Sciatic nerve (tissue), 2 donors: ENCODE results near the gene SLC16A2. TPM values are rescaled to one million over a fixed set of nuclear protein-coding genes. Genes with fewer than 3 reads are reported as not detected.

Experiments
- ATAC-seq: fragments of 200-7000 bp; cut with Tn5 transposase; one replicate; pipeline ENCODE4 v1.9.1; 2020; ENCODE audit warnings: mild to moderate bottlenecking, moderate library complexity
- DNase-seq: peaks from one replicate; pipeline ENCODE4 v3.0.0-alpha.2; 2020; ENCODE audit warnings: low spot score
- intact Hi-C: fragments of 100-400 bp; cut with DNase I; formaldehyde crosslinking; loops from one replicate; pipeline ENCODE4 v1.14.2; 2022
- total RNA-seq: library from RNA; stranded (reverse); fragmentation: NEBNext Ultra II Directional; extraction: Animal tissue kit (Norgen Biotek cat#: 25700); gene quantifications from one replicate; pipeline ENCODE4 v1.2.1, GENCODE V29; 2021
- donor health status: DM: no; HTN: no; CAD: no.
- donor health status: DM: no; HTN: no; CAD: no.

Gene SLC16A2
- 18.2 TPM for total RNA-seq

DNA sequence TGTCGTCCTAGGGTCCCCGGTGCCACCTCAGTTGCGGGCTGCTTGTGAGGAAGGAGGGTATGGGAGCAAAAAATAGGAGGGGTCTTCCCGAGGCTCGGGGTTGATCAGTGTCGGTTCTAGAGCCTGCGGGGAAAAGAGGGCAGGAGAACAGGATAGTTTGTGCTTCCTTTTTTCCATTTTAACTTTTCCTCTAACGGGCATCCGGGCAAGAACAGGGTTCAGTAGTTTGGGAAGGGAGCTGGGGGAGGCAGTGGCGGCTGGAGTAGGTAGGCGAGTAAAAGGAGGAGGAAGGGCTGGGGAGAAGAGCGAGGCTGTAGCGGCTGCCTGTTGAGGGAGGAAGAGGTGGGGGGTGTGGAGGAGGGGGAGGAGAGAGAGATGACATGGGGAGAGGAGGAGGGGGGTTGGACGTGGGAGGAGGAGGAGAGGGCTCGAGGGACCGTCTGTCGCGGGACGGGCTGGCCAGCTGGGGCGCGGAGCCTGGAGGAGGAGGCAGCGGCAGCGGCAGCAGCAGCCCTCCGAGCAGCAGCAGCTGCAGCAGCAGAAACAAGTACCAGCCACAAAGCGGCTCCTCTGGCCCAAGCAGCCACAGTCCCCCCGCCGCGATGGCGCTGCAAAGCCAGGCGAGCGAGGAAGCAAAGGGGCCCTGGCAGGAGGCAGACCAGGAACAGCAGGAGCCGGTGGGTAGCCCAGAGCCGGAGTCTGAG lies at the start of gene SLC16A2:
Gene SLC16A2, plus strand, starts transcription at position 458 of the 704 bp plus-strand sequence. Its CDS starts 145 bp downstream, at position 603.
- ATAC-seq (peak; percentile 83), DNase-seq (peak; percentile 76)
- intact Hi-C loops = no loop called here

DNA sequence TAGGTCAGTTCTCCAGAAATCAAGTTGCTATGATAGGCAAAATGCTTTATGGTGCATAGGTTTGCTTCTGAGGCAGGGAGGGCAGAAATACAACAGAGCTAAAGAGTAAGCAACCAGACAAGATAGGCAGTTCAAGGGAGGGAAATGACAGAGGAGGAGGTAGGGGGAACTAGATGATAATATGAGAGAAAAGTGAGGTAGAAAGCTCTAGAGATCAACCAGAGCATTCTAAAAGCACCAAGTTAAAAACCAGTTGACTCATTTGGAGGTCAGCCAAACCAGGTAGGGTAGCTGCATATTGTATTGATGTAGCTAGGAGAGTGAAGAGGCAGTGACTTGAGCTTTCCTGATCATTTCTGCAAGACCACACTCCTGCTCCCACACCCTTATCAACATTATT lies 49.0 kb upstream of the SLC16A2 start:
- intact Hi-C loops = no loop called here
- ATAC-seq (no peak), DNase-seq (no peak)

DNA sequence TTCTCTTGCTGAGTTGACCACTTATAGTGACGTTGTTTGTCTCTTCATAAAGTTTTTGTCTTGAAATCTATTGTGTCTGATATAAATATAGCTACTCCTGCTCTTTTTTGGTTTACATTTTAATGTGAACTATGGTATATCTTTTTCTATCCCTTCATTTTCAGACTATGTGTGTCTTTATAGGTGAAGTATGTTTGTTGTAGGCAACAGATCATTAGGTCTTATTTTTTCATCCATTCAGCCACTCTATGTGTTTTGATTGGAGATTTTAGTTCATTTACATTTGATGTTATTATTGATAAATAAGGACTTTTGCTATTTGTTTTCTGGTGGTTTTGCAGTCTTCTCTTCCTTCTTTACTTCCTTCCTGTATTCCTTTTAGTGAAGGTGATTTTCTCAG lies 44.0 kb upstream of the SLC16A2 start:
- no peak for DNase-seq
- intact Hi-C loops = no loop called here
- ATAC-seq = no peak

DNA sequence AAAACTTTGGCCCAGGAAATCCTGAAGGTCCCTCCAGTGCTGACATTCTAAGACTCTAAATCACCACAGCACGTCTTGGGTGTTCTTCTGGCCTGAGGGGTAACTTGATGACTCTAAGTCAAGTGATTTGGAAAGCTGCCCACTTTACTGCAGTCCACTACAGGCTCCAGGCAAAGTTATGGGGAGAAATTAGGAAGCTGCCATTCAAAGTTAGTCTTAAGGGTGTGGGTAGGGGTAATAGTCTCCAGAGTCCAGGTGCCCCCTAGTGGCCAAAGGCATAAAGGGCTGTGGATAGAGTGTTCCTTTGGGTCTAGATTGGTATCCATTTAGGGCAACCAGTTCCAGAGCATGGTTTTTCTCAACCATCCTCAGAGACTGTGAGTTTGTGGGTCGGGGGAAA lies 38.7 kb upstream of the SLC16A2 start:
- intact Hi-C loops = no loop called here
- ATAC-seq (peak; percentile 92), DNase-seq (peak; percentile 77)

DNA sequence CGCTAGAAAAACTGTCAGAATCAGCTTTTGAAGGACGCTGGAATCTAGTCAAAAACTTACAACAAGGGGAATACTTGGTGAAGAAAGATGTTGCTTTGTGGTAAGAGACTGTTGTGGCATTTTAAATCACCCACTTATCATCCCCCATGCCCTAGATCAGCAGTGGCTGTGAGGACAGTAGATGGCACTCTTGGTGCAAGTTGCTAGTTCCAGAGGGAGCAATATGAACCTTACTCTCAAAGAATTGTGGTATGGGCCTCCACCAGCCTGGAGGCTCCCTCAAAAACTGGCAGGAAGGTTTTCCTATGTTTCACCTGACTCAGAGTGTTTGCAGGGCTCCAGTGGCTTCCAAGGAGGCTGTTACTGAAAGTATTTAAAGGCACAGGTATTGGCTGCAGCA lies 37.7 kb upstream of the SLC16A2 start:
- intact Hi-C loops = no loop called here
- ATAC-seq (peak; percentile 85), DNase-seq (no peak)

DNA sequence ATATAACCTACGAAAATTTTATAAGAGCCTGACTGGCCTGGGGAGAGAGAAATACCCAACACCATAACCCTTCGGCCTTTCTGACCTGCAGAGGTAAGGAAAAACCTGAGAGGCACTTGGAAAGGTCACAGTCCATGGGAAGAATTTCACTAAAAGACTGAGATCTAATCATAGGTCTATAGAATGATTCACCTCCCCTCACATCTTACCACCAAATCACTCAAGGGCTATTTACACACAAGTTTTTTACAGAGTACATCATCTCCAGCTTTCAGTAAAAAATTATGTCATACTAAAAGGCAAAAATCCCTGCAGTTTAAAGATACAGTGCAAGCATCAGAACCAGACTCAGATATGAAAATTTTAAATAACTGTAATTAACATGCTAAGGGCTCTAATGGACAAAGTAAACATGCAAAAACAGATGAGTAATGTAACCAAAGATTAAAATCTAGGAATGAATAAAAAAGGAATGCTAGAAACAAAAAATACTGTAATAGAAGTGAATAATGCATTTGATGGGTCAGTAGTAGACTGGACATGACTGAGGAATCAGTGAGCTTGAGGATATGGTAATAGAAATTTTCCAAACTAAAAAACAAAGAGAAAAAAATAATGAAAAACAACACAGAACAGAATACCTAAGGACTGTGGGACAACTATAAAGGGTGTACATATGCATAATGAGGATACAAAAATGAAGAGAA lies 32.1 kb upstream of the SLC16A2 start:
- DNase-seq (no peak), ATAC-seq (no peak)
- intact Hi-C loops = no loop called here

DNA sequence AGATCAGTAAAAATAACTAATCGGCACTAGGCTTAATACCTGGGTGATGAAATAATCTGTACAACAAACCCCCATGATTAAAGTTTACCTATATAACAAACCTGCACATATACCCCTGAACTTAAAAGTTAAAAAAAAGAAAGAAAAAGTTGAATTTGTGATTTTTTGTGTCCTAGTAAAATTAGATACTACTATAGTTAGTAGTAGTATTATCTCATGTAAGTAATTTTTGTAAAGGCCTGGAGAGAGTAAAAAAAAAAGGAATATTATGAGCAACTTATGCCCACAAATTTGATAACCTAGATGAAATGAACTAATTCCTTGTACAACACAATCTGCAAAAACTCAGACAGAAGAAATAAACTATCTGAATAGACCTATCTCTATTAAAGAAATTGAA lies 25.7 kb upstream of the SLC16A2 start:
- intact Hi-C loops = no loop called here
- no peak for ATAC-seq
- DNase-seq = no peak

DNA sequence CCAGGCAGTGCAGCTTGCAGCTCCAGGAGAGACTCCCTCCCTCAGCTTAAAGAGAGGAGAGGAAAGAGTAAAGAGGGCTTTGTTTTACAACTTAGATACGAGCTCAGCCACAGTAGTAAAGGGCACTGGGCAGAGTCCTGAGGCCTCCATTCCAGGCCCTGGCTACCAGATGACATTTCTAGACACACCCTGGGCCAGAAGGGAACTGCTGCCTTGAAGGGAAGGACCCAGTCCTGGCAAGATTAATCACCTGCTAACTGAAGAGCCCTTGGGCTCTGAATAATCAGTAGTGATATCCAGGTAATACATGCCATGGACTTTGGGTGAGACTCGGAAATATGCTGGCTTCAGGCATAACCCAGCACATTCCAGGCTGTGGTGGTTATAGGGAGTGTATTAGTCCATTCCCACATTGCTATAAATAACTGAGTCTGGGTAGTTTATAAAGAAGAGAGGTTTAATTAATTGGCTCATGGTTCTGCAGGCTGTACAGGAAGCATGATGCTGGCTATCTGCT lies 15.3 kb upstream of the SLC16A2 start:
- intact Hi-C loops = no loop called here
- DNase-seq (no peak), ATAC-seq (no peak)

DNA sequence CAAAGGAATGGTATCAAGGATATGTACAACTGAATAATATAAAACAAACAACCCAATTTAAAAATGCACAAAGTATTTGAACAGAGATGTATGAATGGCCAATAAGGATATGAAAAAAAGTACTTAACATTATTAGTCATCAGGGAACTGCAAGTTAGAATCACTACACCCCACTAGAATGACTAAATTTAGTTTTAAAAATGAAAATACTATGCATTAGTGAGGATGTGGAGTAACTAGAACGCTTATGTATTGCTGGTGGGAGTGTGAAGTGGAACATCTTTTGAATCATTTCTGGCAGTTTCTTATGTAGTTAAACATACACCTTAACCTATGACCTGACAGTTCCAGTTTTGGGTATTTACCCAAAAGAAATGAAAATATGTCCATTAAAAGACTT lies 13.0 kb upstream of the SLC16A2 start:
- intact Hi-C loops = no loop called here
- ATAC-seq = no peak
- DNase-seq = no peak

DNA sequence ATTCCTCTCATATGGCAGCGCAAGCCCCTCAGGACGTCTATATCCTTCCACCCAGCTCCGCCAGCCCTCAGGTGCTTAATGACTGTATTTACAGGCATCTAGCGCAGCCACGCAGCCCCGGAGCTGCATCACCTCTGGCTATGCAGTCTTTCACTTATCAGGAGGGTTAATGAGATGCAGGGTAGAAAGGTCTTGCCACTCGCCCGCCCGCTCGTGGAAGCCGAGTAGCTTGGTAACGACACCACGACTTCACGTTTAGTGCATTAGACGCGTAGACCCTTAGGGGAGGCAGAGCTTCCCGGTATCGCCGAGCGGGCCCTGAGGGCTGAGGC lies 1.5 kb upstream of the SLC16A2 start:
- intact Hi-C loops = no loop called here
- ATAC-seq (no peak), DNase-seq (no peak)

DNA sequence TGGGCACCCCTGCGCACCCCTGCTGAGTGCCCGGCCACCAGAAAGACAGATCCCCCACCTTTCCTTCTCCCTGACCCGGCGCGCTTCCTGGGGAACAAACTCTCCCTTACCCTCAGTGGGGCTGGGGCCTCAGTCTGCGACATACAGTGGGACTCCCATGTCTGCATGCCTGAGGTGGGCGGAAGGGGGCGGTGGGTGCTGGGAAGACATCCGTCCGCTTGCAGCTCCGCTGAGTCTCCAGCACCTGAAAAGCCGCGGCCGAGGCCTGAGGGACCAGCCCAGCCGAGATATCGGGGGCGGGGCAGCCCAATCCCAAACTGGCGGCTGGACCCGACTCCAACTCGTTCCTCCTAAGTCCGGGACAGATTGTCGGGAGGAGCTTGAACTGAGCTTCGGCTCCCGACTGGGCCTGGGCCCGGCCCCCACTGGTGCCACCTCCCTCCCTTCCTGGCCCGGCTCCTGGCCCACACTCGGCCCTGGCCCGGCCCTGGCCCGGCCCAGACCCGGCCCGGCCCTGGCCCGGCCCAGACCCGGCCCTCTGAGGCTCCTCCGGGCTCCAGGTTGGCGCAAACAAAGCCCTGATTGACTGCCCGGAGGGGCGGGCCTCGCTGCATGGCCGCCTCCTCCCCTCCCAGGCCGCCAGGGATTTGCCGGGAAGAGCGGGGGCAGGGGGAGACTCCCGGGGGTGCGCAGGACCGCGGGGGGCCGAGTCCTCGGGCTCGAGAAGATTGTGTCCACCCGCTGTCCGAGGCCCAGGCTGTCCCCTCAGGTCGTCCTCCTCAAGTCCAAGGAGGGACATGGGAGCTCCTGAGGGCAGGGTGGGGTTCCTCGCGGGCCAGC lies 877 bp upstream of the SLC16A2 start:
- peak; percentile 80 for DNase-seq
- peak; percentile 89 for ATAC-seq
- intact Hi-C loops = no loop called here

DNA sequence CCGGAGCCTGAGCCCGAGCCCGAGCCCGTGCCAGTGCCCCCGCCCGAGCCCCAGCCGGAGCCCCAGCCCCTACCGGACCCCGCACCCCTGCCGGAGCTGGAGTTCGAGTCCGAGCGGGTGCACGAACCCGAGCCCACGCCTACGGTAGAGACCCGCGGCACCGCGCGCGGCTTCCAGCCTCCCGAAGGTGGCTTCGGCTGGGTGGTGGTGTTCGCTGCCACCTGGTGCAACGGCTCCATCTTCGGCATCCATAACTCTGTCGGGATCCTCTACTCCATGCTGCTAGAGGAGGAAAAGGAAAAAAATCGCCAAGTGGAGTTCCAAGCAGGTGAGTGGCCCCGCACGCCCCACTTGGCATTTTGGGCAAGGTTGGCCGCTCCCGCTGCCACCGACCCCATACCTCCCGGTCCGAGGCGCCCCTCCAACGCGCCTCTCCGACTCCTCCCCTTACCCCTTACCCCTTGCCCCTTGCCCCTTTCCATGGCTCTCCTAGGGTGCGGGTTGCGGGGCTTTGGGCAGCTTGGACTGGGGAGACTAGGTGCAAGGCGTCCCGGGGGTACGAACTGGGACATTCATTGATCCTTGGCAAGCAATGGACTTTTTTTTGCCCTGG lies 553 bp downstream of the SLC16A2 start:
- ATAC-seq (no peak), DNase-seq (no peak)
- intact Hi-C loops = no loop called here

DNA sequence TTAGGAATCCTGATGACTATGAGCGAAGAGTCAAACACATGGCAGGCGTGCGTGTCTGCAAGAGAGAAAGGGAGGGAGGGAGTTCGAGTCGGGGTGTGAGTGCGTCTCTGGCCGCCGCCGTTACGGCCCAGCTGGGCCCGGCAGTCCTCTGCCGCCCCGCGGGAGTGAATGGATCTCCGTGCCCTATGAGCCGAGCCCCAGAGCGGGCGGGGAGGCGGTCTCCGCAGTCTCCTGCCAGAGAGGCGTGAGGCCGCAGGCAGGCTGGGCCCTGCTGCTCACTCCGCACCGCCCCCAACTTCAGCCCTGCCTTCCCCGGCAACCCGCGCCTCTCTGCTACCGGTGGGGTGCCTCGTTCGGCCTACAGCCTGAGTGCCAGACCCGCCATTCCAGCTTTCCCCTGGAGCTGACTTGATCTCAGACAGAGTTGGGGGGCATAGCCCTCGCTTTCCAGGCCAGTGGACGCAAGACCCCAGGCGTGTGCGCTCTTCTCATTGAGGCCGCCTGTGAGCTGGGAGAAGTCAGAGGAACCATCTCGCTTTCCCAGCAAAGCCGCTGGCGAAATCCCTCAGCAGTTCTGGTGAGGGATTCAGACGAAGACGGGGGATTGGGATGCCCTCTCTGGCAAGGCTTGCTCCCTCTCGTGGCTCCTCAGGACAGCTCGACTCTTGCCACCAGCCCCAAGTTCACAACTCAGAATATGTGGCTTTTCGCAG lies 1.4 kb downstream of the SLC16A2 start:
- DNase-seq (peak; percentile 69), ATAC-seq (peak; percentile 65)
- intact Hi-C loops = no loop called here

DNA sequence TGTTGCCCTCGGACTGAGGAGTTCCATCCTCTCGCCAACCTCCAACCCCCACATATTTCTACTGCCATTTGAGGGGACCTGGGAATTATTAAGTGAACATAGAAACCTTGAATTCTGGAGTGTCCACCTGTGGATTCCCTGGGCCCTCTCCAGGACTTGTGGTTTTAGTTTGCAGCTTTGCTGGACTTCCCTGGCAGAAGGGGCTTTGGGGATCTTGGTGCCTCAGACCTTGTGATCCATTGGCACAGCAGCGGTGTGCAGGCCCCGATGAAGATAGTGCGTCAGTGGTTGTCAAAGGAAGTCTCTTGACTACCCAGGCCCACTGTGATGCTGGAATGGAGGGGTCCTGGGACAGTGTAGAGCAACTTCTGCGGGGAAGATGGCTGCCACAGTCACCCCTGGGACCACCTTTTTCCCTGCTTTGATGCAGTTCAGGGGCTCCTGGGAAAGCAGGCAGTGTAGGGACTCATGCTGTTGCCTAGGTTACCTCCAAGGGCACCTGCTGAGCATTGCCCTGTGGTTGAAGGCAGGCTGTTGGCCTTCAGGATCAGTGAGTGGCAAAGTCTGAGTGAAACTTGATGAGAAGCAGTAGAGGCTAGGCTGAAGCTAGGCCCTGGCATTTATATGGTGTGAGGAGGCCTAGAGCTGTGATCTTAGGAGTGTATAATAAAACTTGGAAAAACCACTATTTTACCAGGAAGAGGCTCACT lies 2.2 kb downstream of the SLC16A2 start:
- ATAC-seq = no peak
- no peak for DNase-seq
- intact Hi-C loops = no loop called here

DNA sequence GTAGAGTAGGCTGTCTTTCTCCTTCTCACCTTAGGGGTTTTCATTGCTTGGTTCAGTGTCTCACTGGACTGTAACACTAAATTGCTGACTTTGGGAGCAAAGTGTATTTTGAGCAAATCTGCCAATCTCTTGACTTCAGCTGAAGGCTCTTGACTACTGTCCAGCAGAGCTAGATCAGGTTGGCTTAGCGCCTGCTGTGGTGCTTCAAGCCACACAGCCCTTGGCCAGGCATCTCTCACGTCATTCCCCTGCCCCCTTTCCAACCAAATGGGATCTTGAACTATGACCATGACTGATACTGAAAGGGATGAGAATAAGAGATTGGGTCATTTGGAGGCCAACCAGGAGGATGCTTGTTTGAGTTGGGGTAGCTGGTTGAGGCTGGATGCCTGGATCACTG lies 4.8 kb downstream of the SLC16A2 start:
- intact Hi-C loops = no loop called here
- ATAC-seq (no peak), DNase-seq (no peak)

DNA sequence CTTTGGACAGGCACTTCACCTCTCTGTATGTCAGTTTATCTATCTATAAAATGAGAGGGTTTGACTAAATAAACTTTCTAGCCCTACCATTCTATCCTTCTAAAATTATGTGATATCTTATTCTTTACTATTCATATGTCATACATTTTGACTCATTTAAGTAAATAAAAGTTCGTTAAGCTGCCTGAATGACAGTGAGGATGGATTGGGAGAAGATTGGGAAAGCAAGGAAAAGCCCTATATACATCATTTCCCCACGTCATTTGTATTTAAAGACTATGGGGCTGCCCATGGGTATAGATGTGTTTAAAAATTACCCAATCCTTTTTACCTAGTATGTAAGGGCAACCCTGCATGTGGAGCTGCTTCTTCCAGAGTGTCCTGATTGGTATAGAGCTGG lies 5.3 kb downstream of the SLC16A2 start:
- ATAC-seq = no peak
- DNase-seq = no peak
- intact Hi-C loops = no loop called here

DNA sequence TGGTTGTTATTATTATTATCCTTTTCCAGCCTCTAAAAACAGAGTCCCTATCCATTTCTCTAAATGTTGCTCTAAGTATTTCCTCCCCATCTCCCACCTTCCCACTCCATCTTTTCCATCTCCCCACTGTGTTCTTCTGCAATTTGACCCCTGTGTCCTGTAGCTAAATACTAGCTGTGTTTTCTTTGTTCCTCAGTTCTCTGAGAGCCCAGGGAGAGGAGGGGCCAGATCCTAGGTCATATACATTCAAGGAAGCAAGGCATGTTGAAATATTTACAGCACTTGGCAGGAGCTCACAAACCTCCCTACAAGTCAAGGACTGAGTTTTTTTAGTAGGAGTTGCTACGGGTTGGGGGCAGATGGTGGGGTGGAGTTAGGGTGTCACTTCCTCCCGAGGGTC lies 10.5 kb downstream of the SLC16A2 start:
- no peak for DNase-seq
- ATAC-seq = no peak
- intact Hi-C loops = no loop called here

DNA sequence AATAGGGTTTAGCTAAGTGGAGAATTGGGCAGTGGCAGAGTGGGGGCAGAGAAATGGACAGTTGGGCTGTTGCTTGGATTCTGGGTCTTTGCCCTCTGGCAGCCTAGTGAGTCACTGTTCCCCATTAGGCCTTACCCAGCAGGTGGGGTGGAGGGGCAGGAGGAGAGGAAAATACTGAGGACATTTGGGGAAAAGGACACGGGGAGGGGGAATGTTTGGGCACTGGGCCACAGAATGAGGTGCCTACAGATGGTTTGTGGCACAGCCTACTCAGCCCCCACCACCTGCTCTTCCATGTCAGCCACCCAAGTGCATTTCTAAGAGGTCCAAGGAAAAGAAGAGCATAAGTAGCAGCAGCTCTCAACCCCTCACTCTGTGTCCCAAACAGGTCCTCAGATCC lies 13.0 kb downstream of the SLC16A2 start:
- intact Hi-C loops = no loop called here
- ATAC-seq = no peak
- DNase-seq = no peak
